GM10847 (cell line): ENCODE measurements around the gene XKRX.

Experiments
- POLR2A ChIP-seq: IDR thresholded peaks from 2 replicates; pipeline ENCODE4 v1.6.1; 2011; ENCODE audit not compliant: insufficient read length; ENCODE audit errors: extremely low read depth

XKRX gene

GRCh38 chrX:100928660-100929613 lies at the start of gene XKRX:
TSS of gene XKRX (minus strand) at chrX:100928917. CDS start at chrX:100928304, 613 bp downstream.
- TF ChIP-seq POLR2A: no peak

- no peak for TF ChIP-seq POLR2A
These were observed 47.5 kb upstream of the XKRX start for GRCh38 chrX:100976211-100976610.

GRCh38 chrX:100975212-100975611 lies 46.5 kb upstream of the XKRX start:
- TF ChIP-seq POLR2A: no peak

GRCh38 chrX:100973411-100973810 lies 44.7 kb upstream of the XKRX start:
- TF ChIP-seq POLR2A: no peak

GRCh38 chrX:100969936-100970335 lies 41.2 kb upstream of the XKRX start:
- TF ChIP-seq POLR2A: no peak

- TF ChIP-seq POLR2A: no peak
These were observed 40.7 kb upstream of the XKRX start, which contains the start of gene ARL13A for GRCh38 chrX:100969408-100969807. TSS of gene ARL13A (plus strand) at chrX:100969708. CDS start at chrX:100973690, 3,982 bp downstream.

GRCh38 chrX:100964362-100964761 lies 35.6 kb upstream of the XKRX start:
- TF ChIP-seq POLR2A: no peak

GRCh38 chrX:100962811-100963210 lies 34.1 kb upstream of the XKRX start:
- no peak for TF ChIP-seq POLR2A

- TF ChIP-seq POLR2A: no peak
These were observed 19.8 kb upstream of the XKRX start for GRCh38 chrX:100948557-100948956.

- TF ChIP-seq POLR2A: no peak
These were observed 17.7 kb upstream of the XKRX start for GRCh38 chrX:100946299-100946927.

- TF ChIP-seq POLR2A: no peak
These were observed 15.9 kb upstream of the XKRX start for GRCh38 chrX:100944601-100945000.

GRCh38 chrX:100939333-100939732 lies 10.6 kb upstream of the XKRX start:
- no peak for TF ChIP-seq POLR2A

GRCh38 chrX:100935767-100936166 lies 7.0 kb upstream of the XKRX start:
- TF ChIP-seq POLR2A: no peak

- no peak for TF ChIP-seq POLR2A
These were observed 3.2 kb upstream of the XKRX start for GRCh38 chrX:100931925-100932285.

GRCh38 chrX:100931218-100931924 lies 2.7 kb upstream of the XKRX start:
- no peak for TF ChIP-seq POLR2A

GRCh38 chrX:100926453-100926852 lies 2.3 kb downstream of the XKRX start:
- TF ChIP-seq POLR2A: no peak
